ENCODE data around the gene CDK18. TPM values are rescaled to one million over a fixed set of nuclear protein-coding genes. Genes with fewer than 3 reads are reported as not detected.

Gene CDK18
- total and polyA plus RNA-seq, 10 of the 15 experiments (the other 5 are each of a cell fraction or from before 2014, with no cell fraction given), result 0.13 to 4.4 (median 0.52) TPM; not detected in 2

- peak overlapping the region; percentile 15 for H3K4me2 ChIP-seq (ENCODE audit: control insufficient read depth, insufficient read depth)
- POLR2A ChIA-PET, result interaction anchor here (0.6 to 0.8 kb wide), 2 partner anchors 164 kb away, joined by 3 to 4 read pairs; no protein-coding TSS in a partner anchor
- intact Hi-C loops (cut with micrococcal nuclease; ENCODE audit: unreplicated experiment) (loop anchor here (2.0 kb wide), 1 partner anchor 41 kb away; no protein-coding TSS in a partner anchor), in situ Hi-C loops (cut with MboI) (no loop called here)
- SMC1A ChIA-PET (ENCODE audit: uncharacterized antibody, unreplicated experiment), result interaction anchor here (0.7 to 17.0 kb wide), 16 partner anchors 29 to 208 kb away, joined by 3 to 319 read pairs (median 6); partner anchors contain the start of genes ELK4 and KLHDC8A
- H4K20me1 ChIP-seq (ENCODE audit: control insufficient read depth, insufficient read depth), result no peaks in the 10 kb centered on the region
- no TSS peak for BruUV-seq (replicated peaks)
- no peaks in the 10 kb centered on the region for H3K36me3 ChIP-seq (ENCODE audit: control insufficient read depth in 2 of 2, insufficient read depth in 2 of 2, low read length in 1 of 2)
- peak overlapping the region; percentile 62 for H2AFZ ChIP-seq (ENCODE audit: control insufficient read depth, low read depth, low read length)
- 19% methylated on average over 15 of the region's 15 CpGs for WGBS (ENCODE audit: insufficient coverage, insufficient replicate concordance, low lambda C conversion rate, missing lambda C conversion rate)
- H3K79me2 ChIP-seq (ENCODE audit: control insufficient read depth, insufficient read depth, low read length), result no peaks in the 10 kb centered on the region
- DNase-seq (ENCODE audit: low read depth, low spot score), result no peak
- CTCF ChIA-PET, result interaction anchor here (0.8 to 22.4 kb wide), 16 partner anchors 11 to 209 kb away, joined by 3 to 891 read pairs (median 8); partner anchors contain the start of gene CDK18
- RAD21 ChIA-PET (ENCODE audit: unreplicated experiment), result interaction anchor here (0.6 to 8.7 kb wide), 19 partner anchors 9 to 208 kb away, joined by 3 to 214 read pairs (median 5); no protein-coding TSS in a partner anchor
- no peaks in the 10 kb centered on the region; the same call in 2 of the 3 replicates for H3K9me3 ChIP-seq (replicated peaks; ENCODE audit: control insufficient read depth, insufficient read depth, low read length)
- peak; percentile 35 for FAIRE-seq
- no peak overlapping the region for H3K9ac ChIP-seq (ENCODE audit: control insufficient read depth, insufficient read depth, low read length)
- peak; percentile 50 for ATAC-seq
- H3K4me1 ChIP-seq (ENCODE audit: control insufficient read depth, insufficient read depth, low read length), result peaks cover 25% of the 10 kb centered on the region
- no peaks in the 10 kb centered on the region for H3K27me3 ChIP-seq (replicated peaks in 1 of 2; ENCODE audit: control insufficient read depth in 2 of 2, insufficient read depth in 2 of 2, low read length in 1 of 2)
- H3K4me3 ChIP-seq, result no peak overlapping the region
- peak overlapping the region; percentile 64; the same call in 1 of the 2 replicates for H3K27ac ChIP-seq (ENCODE audit: control insufficient read depth, insufficient read depth)
- TF ChIP-seq NFXL1 (IDR thresholded peaks at IDR 0.05; ENCODE audit: borderline replicate concordance), result no peak
- no peak for TF ChIP-seq CBFB (IDR thresholded peaks at IDR 0.05; ENCODE audit: low read depth)
- 0 out of 2 replicates have a peak, but pooled peaks have one; percentile 12 for TF ChIP-seq NBN (IDR thresholded peaks at IDR 0.05)
- no peak for TF ChIP-seq EED (IDR thresholded peaks at IDR 0.05; ENCODE audit: low read depth)
- no peak for TF ChIP-seq SMAD5 (IDR thresholded peaks at IDR 0.05; ENCODE audit: low read depth)
- no peak for TF ChIP-seq HCFC1 (IDR thresholded peaks at IDR 0.05; ENCODE audit: low read length)
- TF ChIP-seq SP1 (IDR thresholded peaks at IDR 0.05; ENCODE audit: low read depth, low read length), result no peak
- no peak for TF ChIP-seq BCLAF1 (IDR thresholded peaks at IDR 0.05)
- TF ChIP-seq, protein P1, sequence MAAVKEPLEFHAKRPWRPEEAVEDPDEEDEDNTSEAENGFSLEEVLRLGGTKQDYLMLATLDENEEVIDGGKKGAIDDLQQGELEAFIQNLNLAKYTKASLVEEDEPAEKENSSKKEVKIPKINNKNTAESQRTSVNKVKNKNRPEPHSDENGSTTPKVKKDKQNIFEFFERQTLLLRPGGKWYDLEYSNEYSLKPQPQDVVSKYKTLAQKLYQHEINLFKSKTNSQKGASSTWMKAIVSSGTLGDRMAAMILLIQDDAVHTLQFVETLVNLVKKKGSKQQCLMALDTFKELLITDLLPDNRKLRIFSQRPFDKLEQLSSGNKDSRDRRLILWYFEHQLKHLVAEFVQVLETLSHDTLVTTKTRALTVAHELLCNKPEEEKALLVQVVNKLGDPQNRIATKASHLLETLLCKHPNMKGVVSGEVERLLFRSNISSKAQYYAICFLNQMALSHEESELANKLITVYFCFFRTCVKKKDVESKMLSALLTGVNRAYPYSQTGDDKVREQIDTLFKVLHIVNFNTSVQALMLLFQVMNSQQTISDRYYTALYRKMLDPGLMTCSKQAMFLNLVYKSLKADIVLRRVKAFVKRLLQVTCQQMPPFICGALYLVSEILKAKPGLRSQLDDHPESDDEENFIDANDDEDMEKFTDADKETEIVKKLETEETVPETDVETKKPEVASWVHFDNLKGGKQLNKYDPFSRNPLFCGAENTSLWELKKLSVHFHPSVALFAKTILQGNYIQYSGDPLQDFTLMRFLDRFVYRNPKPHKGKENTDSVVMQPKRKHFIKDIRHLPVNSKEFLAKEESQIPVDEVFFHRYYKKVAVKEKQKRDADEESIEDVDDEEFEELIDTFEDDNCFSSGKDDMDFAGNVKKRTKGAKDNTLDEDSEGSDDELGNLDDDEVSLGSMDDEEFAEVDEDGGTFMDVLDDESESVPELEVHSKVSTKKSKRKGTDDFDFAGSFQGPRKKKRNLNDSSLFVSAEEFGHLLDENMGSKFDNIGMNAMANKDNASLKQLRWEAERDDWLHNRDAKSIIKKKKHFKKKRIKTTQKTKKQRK (IDR thresholded peaks at IDR 0.05; ENCODE audit: low read depth, low read length), result no peak
- no peak for TF ChIP-seq RAD51 (IDR thresholded peaks at IDR 0.05)
- no peak for TF ChIP-seq IKZF1 (conservative IDR thresholded peaks at IDR 0.05)
- TF ChIP-seq, protein P2, sequence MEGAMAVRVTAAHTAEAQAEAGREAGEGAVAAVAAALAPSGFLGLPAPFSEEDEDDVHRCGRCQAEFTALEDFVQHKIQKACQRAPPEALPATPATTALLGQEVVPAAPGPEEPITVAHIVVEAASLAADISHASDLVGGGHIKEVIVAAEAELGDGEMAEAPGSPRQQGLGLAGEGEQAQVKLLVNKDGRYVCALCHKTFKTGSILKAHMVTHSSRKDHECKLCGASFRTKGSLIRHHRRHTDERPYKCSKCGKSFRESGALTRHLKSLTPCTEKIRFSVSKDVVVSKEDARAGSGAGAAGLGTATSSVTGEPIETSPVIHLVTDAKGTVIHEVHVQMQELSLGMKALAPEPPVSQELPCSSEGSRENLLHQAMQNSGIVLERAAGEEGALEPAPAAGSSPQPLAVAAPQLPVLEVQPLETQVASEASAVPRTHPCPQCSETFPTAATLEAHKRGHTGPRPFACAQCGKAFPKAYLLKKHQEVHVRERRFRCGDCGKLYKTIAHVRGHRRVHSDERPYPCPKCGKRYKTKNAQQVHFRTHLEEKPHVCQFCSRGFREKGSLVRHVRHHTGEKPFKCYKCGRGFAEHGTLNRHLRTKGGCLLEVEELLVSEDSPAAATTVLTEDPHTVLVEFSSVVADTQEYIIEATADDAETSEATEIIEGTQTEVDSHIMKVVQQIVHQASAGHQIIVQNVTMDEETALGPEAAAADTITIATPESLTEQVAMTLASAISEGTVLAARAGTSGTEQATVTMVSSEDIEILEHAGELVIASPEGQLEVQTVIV (IDR thresholded peaks at IDR 0.05; ENCODE audit: borderline replicate concordance, partially characterized antibody), result no peak
- TF ChIP-seq DPF2 (IDR thresholded peaks at IDR 0.05), result 0 out of 2 replicates have a peak, but pooled peaks have one; percentile 24
- TF ChIP-seq ATF3 (IDR thresholded peaks at IDR 0.05; ENCODE audit: borderline replicate concordance, extremely low read depth, low read depth, low read length), result no peak
- TF ChIP-seq ATF7 (IDR thresholded peaks at IDR 0.05; ENCODE audit: low read depth), result no peak
- TF ChIP-seq CREB1 (IDR thresholded peaks at IDR 0.05; ENCODE audit: low read depth), result no peak
Observed at GRCh38 chr1:205481629-205482151, 22.8 kb upstream of the CDK18 start.

Data from GM12878 (cell line).